ENCODE measurements around the gene RALB.

DNA sequence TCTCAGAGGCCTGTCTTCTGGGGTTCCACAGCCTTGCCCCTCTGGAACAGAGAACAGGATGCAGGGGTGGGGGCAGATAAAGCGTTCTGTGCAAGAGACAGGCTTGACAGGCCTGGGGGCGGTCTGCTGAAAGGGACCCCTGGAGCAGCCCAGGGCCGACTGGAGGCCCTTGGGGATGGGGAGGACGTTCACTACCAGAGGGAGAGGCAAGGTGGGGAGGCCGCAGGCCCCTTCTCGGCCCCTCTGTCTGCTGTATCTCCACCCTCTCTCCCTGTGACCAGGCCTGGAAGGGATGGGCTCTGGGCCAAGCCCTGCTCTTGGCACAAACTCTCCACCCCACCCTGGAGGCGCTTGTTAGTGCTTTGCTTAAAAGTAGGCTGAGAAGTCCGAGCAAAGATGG is 66.0 kb downstream of the RALB start:
- TF ChIP-seq, protein P1, sequence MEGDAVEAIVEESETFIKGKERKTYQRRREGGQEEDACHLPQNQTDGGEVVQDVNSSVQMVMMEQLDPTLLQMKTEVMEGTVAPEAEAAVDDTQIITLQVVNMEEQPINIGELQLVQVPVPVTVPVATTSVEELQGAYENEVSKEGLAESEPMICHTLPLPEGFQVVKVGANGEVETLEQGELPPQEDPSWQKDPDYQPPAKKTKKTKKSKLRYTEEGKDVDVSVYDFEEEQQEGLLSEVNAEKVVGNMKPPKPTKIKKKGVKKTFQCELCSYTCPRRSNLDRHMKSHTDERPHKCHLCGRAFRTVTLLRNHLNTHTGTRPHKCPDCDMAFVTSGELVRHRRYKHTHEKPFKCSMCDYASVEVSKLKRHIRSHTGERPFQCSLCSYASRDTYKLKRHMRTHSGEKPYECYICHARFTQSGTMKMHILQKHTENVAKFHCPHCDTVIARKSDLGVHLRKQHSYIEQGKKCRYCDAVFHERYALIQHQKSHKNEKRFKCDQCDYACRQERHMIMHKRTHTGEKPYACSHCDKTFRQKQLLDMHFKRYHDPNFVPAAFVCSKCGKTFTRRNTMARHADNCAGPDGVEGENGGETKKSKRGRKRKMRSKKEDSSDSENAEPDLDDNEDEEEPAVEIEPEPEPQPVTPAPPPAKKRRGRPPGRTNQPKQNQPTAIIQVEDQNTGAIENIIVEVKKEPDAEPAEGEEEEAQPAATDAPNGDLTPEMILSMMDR (IDR thresholded peaks at IDR 0.05): no peak
- TF ChIP-seq POLR2A (IDR thresholded peaks at IDR 0.05): no peak
- TF ChIP-seq POLR2AphosphoS5 (IDR thresholded peaks at IDR 0.05): no peak

Data from prostate gland (tissue), 2 donors.